Suppressor macrophage (primary cell): ENCODE data around the gene CEP131.

Experiments
- DNase-seq, 4 experiments: peaks; one replicate each; pipeline ENCODE4 v3.0.0-alpha.2; 2020 to 2022

Gene CEP131

GRCh38 chr17:81251709-81252301 is 29.0 kb upstream of the CEP131 start:
- no peak for DNase-seq

DNA sequence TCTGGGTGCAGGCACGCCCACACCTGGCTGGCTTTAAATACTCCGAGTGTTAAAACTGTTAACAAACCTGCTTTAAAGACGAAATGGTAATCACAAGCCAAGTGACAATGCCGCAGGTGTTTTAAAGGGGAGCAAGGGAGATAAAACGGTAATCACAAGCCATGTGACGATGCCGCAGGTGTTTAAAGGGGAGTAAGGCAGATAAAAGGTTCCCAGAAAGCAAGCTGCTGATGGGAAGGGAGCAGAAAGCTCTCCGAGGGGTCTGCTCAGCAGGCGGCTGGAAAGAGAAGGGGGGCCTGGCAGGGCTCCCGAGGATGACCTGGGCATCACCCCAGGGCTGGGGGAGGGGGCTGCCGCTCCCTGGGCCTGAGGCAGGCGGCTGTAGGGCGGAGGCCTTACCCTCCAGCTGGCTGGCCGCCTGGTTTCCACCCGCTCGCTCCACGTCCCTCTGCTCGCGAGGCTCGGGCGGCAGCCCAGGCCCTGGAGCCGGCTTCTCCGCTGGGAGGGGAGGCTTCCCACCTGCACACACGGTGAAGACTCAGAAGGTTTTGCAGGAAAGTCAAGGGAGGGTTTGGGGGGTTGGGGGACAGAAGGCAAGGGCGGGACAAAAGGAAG is 28.4 kb upstream of the CEP131 start:
- no peak for DNase-seq

DNA sequence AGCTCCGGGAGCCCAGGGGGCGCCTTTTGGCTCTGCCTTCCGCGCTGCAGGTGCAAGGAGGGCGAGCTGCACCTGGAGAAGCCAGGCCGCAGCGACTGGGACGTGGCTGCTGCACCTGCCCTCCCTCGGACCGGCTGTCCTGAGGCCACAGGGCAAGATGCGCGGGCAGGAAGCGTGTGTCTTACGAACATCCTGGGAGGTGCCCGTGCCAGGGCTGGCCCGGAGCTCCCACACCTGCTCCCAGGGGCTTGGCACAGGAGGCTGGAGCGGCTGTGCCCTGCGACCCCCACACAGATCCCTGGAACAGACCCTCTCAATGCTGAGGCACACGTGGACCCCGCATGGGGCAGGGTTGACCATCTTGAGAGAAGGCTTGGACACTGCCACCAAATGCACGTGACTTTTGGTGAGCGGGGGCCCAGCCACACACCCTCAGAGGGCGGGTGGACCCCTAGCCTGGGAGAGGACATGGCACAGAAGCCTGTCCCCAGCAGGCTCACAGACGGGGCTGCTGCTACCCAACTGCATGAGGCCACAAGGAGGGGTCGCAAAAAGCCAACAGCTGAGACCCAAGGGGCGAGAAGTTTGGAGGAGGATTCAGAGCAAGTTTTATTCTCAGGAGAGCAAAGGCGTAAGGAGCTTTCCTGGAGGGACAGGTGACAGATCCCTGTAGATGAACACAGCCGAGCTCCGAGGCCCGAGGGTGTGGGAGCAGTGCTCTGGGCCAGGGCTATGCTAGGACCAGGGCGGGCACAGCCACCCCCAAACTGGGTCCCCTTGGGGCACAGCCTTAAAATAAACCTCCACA is 27.7 kb upstream of the CEP131 start:
- no peak for DNase-seq

GRCh38 chr17:81249223-81250040 is 26.7 kb upstream of the CEP131 start:
- DNase-seq, result no peak

- no peak for DNase-seq
These were observed 25.9 kb upstream of the CEP131 start for GRCh38 chr17:81248649-81249048.

DNA sequence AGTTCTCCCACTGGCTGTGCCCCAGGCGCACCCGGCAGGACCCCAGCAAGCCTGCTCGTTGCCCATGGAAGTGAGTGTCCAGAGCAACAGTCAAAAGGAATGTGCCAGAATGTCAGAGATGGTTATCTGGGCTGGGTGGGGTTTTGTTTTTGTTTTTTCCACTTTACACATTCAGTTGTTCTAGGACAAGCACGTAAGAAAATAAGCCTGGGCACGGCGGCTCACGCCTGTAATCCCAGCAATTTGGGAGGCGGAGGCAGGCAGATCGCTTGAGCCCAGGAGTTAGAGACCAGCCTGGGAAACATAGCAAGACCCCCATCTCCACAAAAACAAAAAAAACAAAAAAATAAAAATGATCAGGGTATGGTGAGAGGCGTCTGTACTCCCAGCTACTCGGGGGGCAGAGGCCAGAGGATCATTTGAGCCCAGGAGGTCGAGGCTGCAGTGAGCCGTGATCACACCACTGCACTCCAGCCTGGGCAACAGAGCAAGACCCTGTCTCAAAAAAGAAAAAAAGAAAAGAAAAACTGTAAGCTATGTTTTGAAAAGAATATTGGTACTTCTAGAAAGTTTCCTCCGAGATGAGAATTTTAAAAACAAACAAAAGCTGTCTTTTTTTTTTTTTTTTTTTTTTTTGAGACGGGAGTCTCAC is 24.7 kb upstream of the CEP131 start:
- no peak for DNase-seq

- DNase-seq, result no peak
These were observed 24.0 kb upstream of the CEP131 start for GRCh38 chr17:81246679-81247338.

DNA sequence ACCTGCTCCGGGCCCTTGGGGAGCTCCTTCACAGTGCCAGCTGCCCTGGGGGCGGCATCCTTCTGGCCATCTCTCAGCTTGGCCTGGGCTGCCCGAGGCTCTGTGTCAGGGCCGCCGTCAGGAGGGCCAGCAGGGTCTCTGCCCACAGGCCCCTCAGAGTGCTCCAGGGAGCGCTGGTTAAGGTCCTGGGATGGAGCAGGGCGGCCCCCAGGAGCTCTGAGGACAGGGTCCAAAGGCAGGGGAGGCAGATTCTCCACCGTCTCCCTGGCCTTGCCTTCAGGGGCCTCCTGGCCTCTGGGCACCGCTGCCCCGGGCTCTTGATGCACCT is 23.5 kb upstream of the CEP131 start:
- no peak for DNase-seq

DNA sequence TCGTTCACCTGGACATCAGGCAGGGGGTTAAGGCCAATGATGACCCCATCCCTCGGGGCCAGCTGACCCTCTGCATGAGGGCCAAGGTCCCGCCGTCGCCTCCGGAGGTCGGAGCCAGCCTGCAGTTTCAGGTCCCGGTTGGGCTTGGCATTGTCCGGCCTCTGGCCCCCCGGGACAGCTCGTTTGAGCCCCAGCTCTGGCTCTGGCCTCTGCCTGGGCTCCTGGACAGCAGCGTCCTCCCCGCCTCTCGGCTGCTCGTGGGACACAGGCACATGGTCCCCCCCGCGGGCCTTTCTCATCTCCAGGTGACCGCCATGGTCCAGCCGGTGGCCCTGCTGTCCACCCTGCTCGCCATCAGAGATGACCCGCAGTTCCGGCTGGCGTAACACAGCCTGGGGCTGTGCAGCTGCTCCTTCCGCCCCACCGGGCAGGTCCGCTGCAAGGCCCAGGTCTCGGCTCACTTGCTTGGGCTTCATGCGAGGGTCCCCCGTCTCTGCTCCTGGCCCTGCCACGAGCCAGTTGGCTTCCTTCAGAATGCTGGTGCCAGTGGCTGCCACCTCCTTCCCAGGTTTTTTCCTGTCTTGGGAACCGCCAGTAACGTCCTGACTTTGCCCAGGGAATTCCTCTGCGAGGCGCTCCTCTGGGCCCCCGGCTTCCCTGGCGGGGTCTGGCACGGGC is 23.0 kb upstream of the CEP131 start:
- no peak for DNase-seq

GRCh38 chr17:81245024-81245664 is 22.4 kb upstream of the CEP131 start:
- no peak for DNase-seq

- no peak for DNase-seq
These were observed 21.7 kb upstream of the CEP131 start for GRCh38 chr17:81244358-81245023.

GRCh38 chr17:81243333-81243664 is 20.5 kb upstream of the CEP131 start:
- DNase-seq, result no peak

GRCh38 chr17:81242421-81243332 is 19.9 kb upstream of the CEP131 start:
- no peak for DNase-seq

GRCh38 chr17:81241648-81242420 is 19.1 kb upstream of the CEP131 start:
- DNase-seq, result peak; percentile 56 to 79 (median 73)

- DNase-seq, result no peak
These were observed 18.4 kb upstream of the CEP131 start for GRCh38 chr17:81241203-81241602.

DNA sequence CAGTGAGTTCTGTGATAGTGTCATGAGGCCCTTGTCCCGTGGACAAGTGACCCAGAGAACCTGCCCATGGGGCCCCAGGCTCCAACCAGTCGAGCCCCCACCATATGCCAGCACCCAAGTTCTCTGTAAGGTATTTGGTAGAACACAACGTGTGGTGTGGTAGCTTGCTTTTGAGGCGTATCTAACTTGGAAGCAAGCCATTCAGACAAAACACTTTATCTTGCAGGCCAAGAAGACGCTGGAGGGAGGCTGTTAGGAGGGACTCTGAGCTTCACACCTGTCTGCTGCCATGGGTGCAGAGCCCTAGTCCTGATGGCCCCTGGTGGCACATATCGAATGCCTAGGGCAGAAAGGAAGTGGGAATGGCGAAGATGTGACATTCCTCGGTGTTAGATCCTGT is 18.0 kb upstream of the CEP131 start:
- no peak for DNase-seq

DNA sequence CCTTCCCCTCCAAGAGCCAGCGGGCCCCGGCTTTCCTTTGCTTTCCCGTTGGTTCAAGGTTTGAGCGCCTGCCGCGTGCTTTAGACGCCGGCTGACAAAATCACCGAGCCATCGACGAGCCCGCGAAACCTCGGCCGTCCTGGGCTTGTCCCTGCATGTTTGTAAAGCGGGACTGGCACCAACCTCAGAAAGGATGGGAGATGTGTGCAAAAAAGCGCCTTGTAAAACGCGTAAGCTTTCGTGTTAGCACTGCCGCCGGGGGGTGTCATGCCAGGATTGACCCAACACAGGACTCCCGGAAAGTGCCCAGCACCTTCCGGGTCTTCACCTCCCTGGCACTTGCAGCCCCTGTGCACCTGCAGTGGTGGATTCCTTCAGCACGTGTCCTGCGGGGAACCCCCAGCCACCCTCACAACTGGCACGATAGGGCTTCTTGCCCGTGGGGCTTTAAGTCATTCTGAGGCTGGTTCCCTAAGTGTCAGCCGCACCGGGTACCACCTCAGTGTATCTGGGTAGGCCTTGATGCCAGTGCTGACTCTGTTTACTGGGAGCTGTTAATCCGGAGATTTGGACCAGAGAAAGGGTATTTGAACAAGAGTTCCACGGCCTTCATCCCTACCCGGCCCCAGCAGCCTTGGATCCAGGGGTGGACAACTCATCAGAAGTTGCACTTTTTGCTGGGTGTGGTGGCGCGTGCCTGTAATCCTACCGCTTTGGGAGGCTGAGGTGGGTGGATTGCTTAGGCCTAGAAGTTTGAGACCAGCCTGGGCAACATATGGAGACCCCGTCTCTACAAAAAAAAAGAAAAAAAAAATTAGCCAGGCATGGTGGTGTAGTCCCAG is 17.2 kb upstream of the CEP131 start:
- peak in 3 of 4 experiments; percentile 21 to 40 (median 22) for DNase-seq
